HEK293T (cell line): ENCODE results near the gene ZNF814.
"Not testable (repeated sequence)": the region's sequence is repeated elsewhere in the genome, so short reads cannot be mapped to it uniquely, and the experiment has no call there.

Experiments
- ARNT ChIP-seq: fragments of 450-650 bp; IDR thresholded peaks from 2 replicates; pipeline ENCODE4 v1.6.1; 2017; ENCODE audit warnings: mild to moderate bottlenecking
- CTBP1 ChIP-seq: fragments of 450-650 bp; IDR thresholded peaks from 2 replicates; pipeline ENCODE4 v1.6.1; 2016; ENCODE audit warnings: borderline replicate concordance
- FOXA1 ChIP-seq: fragments of 450-650 bp; IDR thresholded peaks from 2 replicates; pipeline ENCODE4 v1.6.1; 2016; ENCODE audit warnings: mild to moderate bottlenecking
- FOXM1 ChIP-seq: fragments of 450-650 bp; IDR thresholded peaks from 2 replicates; pipeline ENCODE4 v1.6.1; 2017; ENCODE audit warnings: mild to moderate bottlenecking, borderline replicate concordance
- L3MBTL2 ChIP-seq: fragments of 450-650 bp; conservative IDR thresholded peaks from 2 replicates; pipeline ENCODE4 v1.6.1; 2016; ENCODE audit warnings: mild to moderate bottlenecking

GRCh38 chr19:57823608-57824007, 65.2 kb downstream of the ZNF814 start:
- TF ChIP-seq FOXM1, CTBP1, L3MBTL2, ARNT, FOXA1: not testable (repeated sequence)
